DOHH2 (cell line): Measurements from ENCODE around the gene NREP.

Experiments used
- H3F3A ChIP-seq: fragments of 200-600 bp; sonication (generic), shearing (Covaris generic); 2 replicates; pipeline ENCODE4 v1.6.0; 2016; ENCODE audit warnings: antibody characterized with exemption, mild to moderate bottlenecking; ENCODE audit not compliant: control insufficient read depth, insufficient read depth
- H3K27ac ChIP-seq: fragments of 200-600 bp; sonication (generic); 2 replicates; pipeline ENCODE4 v1.5.1; 2014; ENCODE audit warnings: low read depth, mild to moderate bottlenecking, low read length, moderate library complexity
- H3K27me3 ChIP-seq: fragments of 200-600 bp; sonication (generic); 2 replicates; pipeline ENCODE4 v1.6.1; 2014; ENCODE audit warnings: mild to moderate bottlenecking, low read length, mixed read lengths; ENCODE audit not compliant: control insufficient read depth
- H3K36me3 ChIP-seq: fragments of 200-600 bp; sonication (generic); 2 replicates; pipeline ENCODE4 v1.6.1; 2014; ENCODE audit warnings: mild to moderate bottlenecking, low read length, moderate library complexity, mixed read lengths; ENCODE audit not compliant: control insufficient read depth
- H3K4me1 ChIP-seq: fragments of 200-600 bp; sonication (generic); 2 replicates; pipeline ENCODE4 v1.6.1; 2014; ENCODE audit warnings: mild to moderate bottlenecking, low read length, mixed read lengths; ENCODE audit not compliant: control insufficient read depth
- H3K4me2 ChIP-seq: fragments of 200-600 bp; sonication (generic); 2 replicates; pipeline ENCODE4 v1.6.0; 2014; ENCODE audit warnings: mild to moderate bottlenecking, low read length, moderate library complexity
- H3K4me3 ChIP-seq: fragments of 200-600 bp; sonication (generic); 2 replicates; pipeline ENCODE4 v1.5.1; 2014; ENCODE audit warnings: mild to moderate bottlenecking, low read length, mixed read lengths
- H3K79me2 ChIP-seq: fragments of 200-600 bp; sonication (generic); 2 replicates; pipeline ENCODE4 v1.6.1; 2014; ENCODE audit warnings: mild to moderate bottlenecking, low read length, mixed read lengths; ENCODE audit not compliant: control insufficient read depth
- H3K9me2 ChIP-seq: fragments of 200-600 bp; sonication (generic); replicated peaks from 2 replicates; pipeline ENCODE4 v1.6.1; 2014; ENCODE audit warnings: mild to moderate bottlenecking, low read length, mixed read lengths; ENCODE audit not compliant: control insufficient read depth
- H3K9me3 ChIP-seq: fragments of 200-600 bp; sonication (generic); 2 replicates; pipeline ENCODE4 v1.6.1; 2014; ENCODE audit warnings: antibody characterized with exemption, low read length, mixed read lengths; ENCODE audit not compliant: control insufficient read depth, insufficient read depth
- H4K20me1 ChIP-seq: fragments of 200-600 bp; sonication (generic); 2 replicates; pipeline ENCODE4 v1.6.0; 2014; ENCODE audit warnings: low read depth, mild to moderate bottlenecking, antibody characterized with exemption, low read length, moderate library complexity; ENCODE audit not compliant: control insufficient read depth, insufficient read depth
- CTCF ChIP-seq: fragments of 200-600 bp; sonication (generic); IDR thresholded peaks from one replicate; pipeline ENCODE4 v1.5.1; 2014; ENCODE audit warnings: antibody characterized with exemption, mild to moderate bottlenecking, low read depth, low read length; ENCODE audit not compliant: poor library complexity, severe bottlenecking
- EZH2phosphoT487 ChIP-seq: fragments of 200-600 bp; sonication (generic); IDR thresholded peaks from 2 replicates; pipeline ENCODE4 v1.6.1; 2017; ENCODE audit warnings: borderline replicate concordance, mild to moderate bottlenecking, antibody characterized with exemption, low read length, moderate library complexity, mixed read lengths

Gene NREP

GRCh38 chr5:111695991-111696390 lies 61.0 kb downstream of the NREP start:
- Histone ChIP-seq H4K20me1 (no peaks in the 10 kb centered on the region), H3F3A (no peaks in the 10 kb centered on the region), H3K27me3 (no peaks in the 10 kb centered on the region), H3K27ac (no peak overlapping the region), H3K4me3 (no peak overlapping the region), H3K36me3 (no peaks in the 10 kb centered on the region), H3K9me2 (no peaks in the 10 kb centered on the region), H3K4me1 (no peaks in the 10 kb centered on the region), H3K4me2 (no peak overlapping the region), H3K9me3 (no peaks in the 10 kb centered on the region), H3K79me2 (no peaks in the 10 kb centered on the region)
- no peak for TF ChIP-seq CTCF
- TF ChIP-seq EZH2phosphoT487: no peak

GRCh38 chr5:111694133-111694532 lies 62.9 kb downstream of the NREP start:
- H3K4me3 ChIP-seq: no peak overlapping the region

GRCh38 chr5:111691914-111692313 lies 65.1 kb downstream of the NREP start:
- Histone ChIP-seq H3K79me2 (no peaks in the 10 kb centered on the region), H4K20me1 (no peaks in the 10 kb centered on the region), H3K4me1 (peaks cover 6% of the 10 kb centered on the region; the same call in 1 of the 2 replicates), H3K36me3 (no peaks in the 10 kb centered on the region), H3K4me2 (no peak overlapping the region), H3K9me3 (no peaks in the 10 kb centered on the region), H3K4me3 (no peak overlapping the region), H3K27ac (no peak overlapping the region), H3K9me2 (no peaks in the 10 kb centered on the region), H3F3A (no peaks in the 10 kb centered on the region), H3K27me3 (no peaks in the 10 kb centered on the region)
- TF ChIP-seq EZH2phosphoT487 (no peak), CTCF (no peak)

More at GRCh38 chr5:111694133-111694532, 62.9 kb downstream of the NREP start:
- no peaks in the 10 kb centered on the region for H3K9me3 ChIP-seq
- H3K36me3 ChIP-seq: no peaks in the 10 kb centered on the region
- H3K9me2 ChIP-seq: no peaks in the 10 kb centered on the region
- H3K27me3 ChIP-seq: no peaks in the 10 kb centered on the region
- no peak overlapping the region for H3K27ac ChIP-seq
- H4K20me1 ChIP-seq: no peaks in the 10 kb centered on the region
- no peaks in the 10 kb centered on the region for H3F3A ChIP-seq
- no peak overlapping the region for H3K4me2 ChIP-seq
- H3K79me2 ChIP-seq: no peaks in the 10 kb centered on the region
- TF ChIP-seq EZH2phosphoT487: no peak
- TF ChIP-seq CTCF: no peak
- no peaks in the 10 kb centered on the region for H3K4me1 ChIP-seq
